Gastrocnemius medialis (tissue), 4 donors: ENCODE results near the gene PODNL1. TPM values are rescaled to one million over a fixed set of nuclear protein-coding genes. Genes with fewer than 3 reads are reported as not detected.

Experiments used
- ATAC-seq, 2 donors: fragments of 150-250 bp; one replicate each; pipeline ENCODE4 v1.9.1; 2016
- DNase-seq, 2 donors: peaks; one replicate each; pipeline ENCODE4 v3.0.0-alpha.2; 2019
- H3K27ac ChIP-seq, 4 donors: fragments of 200-600 bp; sonication (generic); 1 replicate in 1 of 4; 2 replicates in 3 of 4; pipeline ENCODE4 v1.5.1; 2016 to 2018; ENCODE audit warnings: mild to moderate bottlenecking in 2 of 4, moderate library complexity in 1 of 4
- H3K27me3 ChIP-seq, 3 donors: fragments of 200-600 bp; sonication (generic) in 2 of 3; 1 replicate in 1 of 3; 2 replicates in 2 of 3; pipeline versions ENCODE4 v1.5.1 to v1.6.0; 2016 to 2019; ENCODE audit warnings: mild to moderate bottlenecking in 1 of 3, moderate library complexity in 1 of 3
- H3K36me3 ChIP-seq, 2 donors: fragments of 200-600 bp; sonication (generic) in 1 of 2; one replicate each; pipeline ENCODE4 v1.5.1; 2017 to 2018
- H3K4me1 ChIP-seq, 2 donors: fragments of 200-600 bp; sonication (generic) in 1 of 2; one replicate each; pipeline ENCODE4 v1.5.1; 2016 to 2017; ENCODE audit warnings: mild to moderate bottlenecking in 2 of 2
- H3K4me3 ChIP-seq, 4 donors: fragments of 200-600 bp; sonication (generic) in 3 of 4; 1 replicate in 1 of 4; 2 replicates in 3 of 4; pipeline ENCODE4 v1.5.1; 2016 to 2019; ENCODE audit warnings: mild to moderate bottlenecking in 2 of 4
- H3K9me3 ChIP-seq, 3 donors: fragments of 200-600 bp; sonication (generic) in 2 of 3; 1 replicate in 1 of 3; 2 replicates in 2 of 3; pipeline ENCODE4 v1.5.1; 2016 to 2019
- CTCF ChIP-seq, 5 experiments: fragments of 450-650 bp in 3 of 5; fragments of 200-600 bp in 2 of 5; sonication (generic) in 2 of 5; IDR thresholded peaks in 4 of 5; conservative IDR thresholded peaks in 1 of 5; 1 replicate in 4 of 5; 2 replicates in 1 of 5; pipeline ENCODE4 v1.5.1; 2016 to 2019; ENCODE audit warnings: antibody characterized with exemption in 5 of 5, mild to moderate bottlenecking in 3 of 5, moderate library complexity in 3 of 5
- POLR2A ChIP-seq, 2 donors: fragments of 450-650 bp; IDR thresholded peaks; one replicate each; pipeline ENCODE4 v1.6.1; 2017; ENCODE audit warnings: antibody characterized with exemption in 2 of 2, mild to moderate bottlenecking in 2 of 2, moderate library complexity in 2 of 2
- in situ Hi-C, 4 donors: fragments of 200-750 bp; cut with MboI; loops; one replicate each; pipeline versions ENCODE4 v1.15.0 to v1.8.0; 2017; ENCODE audit warnings: low sequenced_read_pairs in 4 of 4
- intact Hi-C: fragments of 100-400 bp; cut with DNase I; formaldehyde crosslinking; loops from one replicate; pipeline ENCODE4 v1.15.1; 2023; ENCODE audit warnings: low total_unique reads
- total RNA-seq, 4 donors: library from RNA; depleted of rRNA; stranded (reverse); fragments of >200 nt; gene quantifications; one replicate each; pipeline versions ENCODE4 v1.1.0 to v1.2.3, GENCODE V29; 2016

The PODNL1 gene
- total RNA-seq, 4 donors from 2014 or later, result 0.55 to 0.61 TPM; not detected in 2

GRCh38 chr19:13942023-13942684 lies 3.9 kb upstream of the PODNL1 start:
- intact Hi-C loops, result no loop called here
- in situ Hi-C loops, result no loop called here
- Histone ChIP-seq H3K9me3 (no peaks in the 10 kb centered on the region), H3K27ac (no peak overlapping the region), H3K36me3 (no peaks in the 10 kb centered on the region), H3K4me3 (no peak overlapping the region), H3K27me3 (peaks cover 0 to 8% (median 4%) of the 10 kb centered on the region in 3 donors), H3K4me1 (no peaks in the 10 kb centered on the region)
- ATAC-seq, result no peak
- no peak for DNase-seq
- TF ChIP-seq POLR2A (IDR thresholded peaks at IDR 0.05) (no peak), CTCF (IDR thresholded peaks at IDR 0.05 in 4 of 5, conservative IDR thresholded peaks at IDR 0.05 in 1 of 5) (no peak)

GRCh38 chr19:13937479-13938300 lies 527 bp downstream of the PODNL1 start:
- Histone ChIP-seq H3K4me1 (no peaks in the 10 kb centered on the region), H3K4me3 (no peak overlapping the region), H3K36me3 (no peaks in the 10 kb centered on the region), H3K27me3 (peaks cover 7 to 15% (median 11%) of the 10 kb centered on the region in 3 donors), H3K27ac (no peak overlapping the region), H3K9me3 (no peaks in the 10 kb centered on the region)
- intact Hi-C loops, result no loop called here
- no peak for ATAC-seq
- in situ Hi-C loops, result no loop called here
- TF ChIP-seq POLR2A (IDR thresholded peaks at IDR 0.05), result no peak
- TF ChIP-seq CTCF (IDR thresholded peaks at IDR 0.05 in 4 of 5, conservative IDR thresholded peaks at IDR 0.05 in 1 of 5), result no peak
- no peak for DNase-seq

GRCh38 chr19:13935765-13936510 lies 2.3 kb downstream of the PODNL1 start:
- H3K27ac ChIP-seq, result no peak overlapping the region
- H3K36me3 ChIP-seq, result no peaks in the 10 kb centered on the region
- H3K27me3 ChIP-seq, result peaks cover 7 to 15% (median 11%) of the 10 kb centered on the region in 3 donors
- TF ChIP-seq CTCF (IDR thresholded peaks at IDR 0.05 in 4 of 5, conservative IDR thresholded peaks at IDR 0.05 in 1 of 5) (no peak), POLR2A (IDR thresholded peaks at IDR 0.05) (no peak)
- in situ Hi-C loops (no loop called here), intact Hi-C loops (no loop called here)
- ATAC-seq (no peak), DNase-seq (no peak)
- H3K4me1 ChIP-seq, result no peaks in the 10 kb centered on the region
- no peak overlapping the region for H3K4me3 ChIP-seq
- no peaks in the 10 kb centered on the region for H3K9me3 ChIP-seq

- H3K36me3 ChIP-seq, result no peaks in the 10 kb centered on the region
- peaks cover 7 to 15% (median 11%) of the 10 kb centered on the region in 3 donors for H3K27me3 ChIP-seq
- in situ Hi-C loops (no loop called here), intact Hi-C loops (no loop called here)
- H3K4me1 ChIP-seq, result no peaks in the 10 kb centered on the region
- no peak for DNase-seq
- TF ChIP-seq CTCF (IDR thresholded peaks at IDR 0.05 in 4 of 5, conservative IDR thresholded peaks at IDR 0.05 in 1 of 5), result no peak
- no peak for TF ChIP-seq POLR2A (IDR thresholded peaks at IDR 0.05)
- H3K9me3 ChIP-seq, result no peaks in the 10 kb centered on the region
- no peak overlapping the region for H3K27ac ChIP-seq
- no peak for ATAC-seq
- no peak overlapping the region for H3K4me3 ChIP-seq
Measured at GRCh38 chr19:13934785-13935109, 3.5 kb downstream of the PODNL1 start.
